ENCODE measurements around the gene BCAR1. TPM values are rescaled to one million over a fixed set of nuclear protein-coding genes. Genes with fewer than 3 reads are reported as not detected.

Gene BCAR1
- polyA plus RNA-seq, 1 donor from 2014 or later: 39.1 TPM

DNA sequence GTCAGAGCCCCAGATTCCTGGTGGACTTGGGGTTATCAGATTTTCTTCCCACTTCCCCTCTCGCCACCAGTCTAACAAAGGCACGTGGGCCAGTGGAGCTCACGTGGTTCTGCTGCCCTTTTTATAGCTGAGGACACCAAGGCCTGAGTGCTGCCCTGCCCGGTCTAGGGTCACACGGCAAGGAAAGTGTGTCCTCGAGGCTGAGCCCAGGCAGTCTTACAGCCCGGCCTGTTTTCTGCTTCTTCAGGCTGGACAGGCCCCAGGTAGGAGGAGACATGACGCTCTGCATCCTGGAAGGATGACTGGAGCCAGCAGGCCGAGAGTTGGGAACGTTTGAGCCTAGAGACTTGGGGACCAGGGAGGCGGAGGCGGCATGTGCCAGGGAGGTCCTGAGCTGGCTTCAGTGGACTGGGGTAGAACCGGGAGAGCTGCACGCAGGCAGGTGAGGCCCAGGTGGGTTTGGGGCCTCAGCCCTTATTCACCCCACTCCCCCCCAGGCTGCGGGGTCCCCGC is 29.1 kb downstream of the BCAR1 start:
- Histone ChIP-seq H3F3A (ENCODE audit: insufficient read depth, low read length, poor library complexity, severe bottlenecking) (no peaks in the 10 kb centered on the region), H3K9ac (ENCODE audit: low read length) (no peak overlapping the region), H4K20me1 (ENCODE audit: insufficient read depth) (no peaks in the 10 kb centered on the region), H3K9me3 (ENCODE audit: low read length) (no peaks in the 10 kb centered on the region), H3K27me3 (ENCODE audit: insufficient read depth, low read depth, low read length) (no peaks in the 10 kb centered on the region), H3K36me3 (ENCODE audit: insufficient read depth, low read length) (no peaks in the 10 kb centered on the region), H3K9me2 (ENCODE audit: insufficient read depth, low read length) (no peaks in the 10 kb centered on the region), H3K79me2 (replicated peaks; ENCODE audit: insufficient read depth, low read length) (no peaks in the 10 kb centered on the region), H3K4me3 (ENCODE audit: low read length) (no peak overlapping the region), H2AFZ (ENCODE audit: low read depth, low read length) (no peak overlapping the region), H3K4me2 (ENCODE audit: low read length) (no peak overlapping the region), H3K27ac (ENCODE audit: low read length) (no peak overlapping the region)
- TF ChIP-seq EP300 (conservative IDR thresholded peaks at IDR 0.05; ENCODE audit: poor library complexity, severe bottlenecking) (no peak), TAF1 (IDR thresholded peaks at IDR 0.05; ENCODE audit: low read depth) (no peak), MXI1 (conservative IDR thresholded peaks at IDR 0.05; ENCODE audit: poor library complexity, severe bottlenecking) (no peak)

DNA sequence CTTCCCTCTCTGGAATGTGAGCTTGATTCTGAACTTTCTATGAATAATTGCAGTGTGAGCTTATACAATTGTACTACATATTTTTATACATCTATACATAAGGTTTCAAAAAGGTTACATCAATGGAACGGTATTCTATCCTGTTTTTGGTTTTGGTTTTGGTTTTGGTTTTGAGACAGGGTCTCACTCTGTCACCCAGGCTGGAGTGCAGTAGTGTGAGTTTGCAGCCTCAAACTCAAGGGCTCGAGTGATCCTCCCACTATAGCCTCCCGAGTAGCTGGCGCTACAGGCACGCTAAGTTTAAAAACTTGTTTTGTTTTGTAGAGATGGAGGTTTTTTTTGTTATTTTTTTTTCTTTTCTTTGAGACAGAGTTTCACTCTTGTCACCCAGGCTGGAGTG is 31.6 kb downstream of the BCAR1 start:
- H3K27ac ChIP-seq (ENCODE audit: low read length): no peak overlapping the region
- H2AFZ ChIP-seq (ENCODE audit: low read depth, low read length): no peak overlapping the region
- H3K9me3 ChIP-seq (ENCODE audit: low read length): no peaks in the 10 kb centered on the region
- H3K9ac ChIP-seq (ENCODE audit: low read length): no peak overlapping the region
- no peaks in the 10 kb centered on the region for H4K20me1 ChIP-seq (ENCODE audit: insufficient read depth)
- TF ChIP-seq SMC3 (conservative IDR thresholded peaks at IDR 0.05; ENCODE audit: poor library complexity) (no peak), TAF1 (IDR thresholded peaks at IDR 0.05; ENCODE audit: low read depth) (no peak), EZH2 (IDR thresholded peaks at IDR 0.05; ENCODE audit: borderline replicate concordance, insufficient read depth, low read length, poor library complexity, severe bottlenecking) (no peak), RAD21 (conservative IDR thresholded peaks at IDR 0.05) (no peak), MXI1 (conservative IDR thresholded peaks at IDR 0.05; ENCODE audit: poor library complexity, severe bottlenecking) (no peak), POLR2AphosphoS5 (IDR thresholded peaks at IDR 0.05) (no peak), EP300 (conservative IDR thresholded peaks at IDR 0.05; ENCODE audit: poor library complexity, severe bottlenecking) (no peak)
- TF ChIP-seq, protein P1, sequence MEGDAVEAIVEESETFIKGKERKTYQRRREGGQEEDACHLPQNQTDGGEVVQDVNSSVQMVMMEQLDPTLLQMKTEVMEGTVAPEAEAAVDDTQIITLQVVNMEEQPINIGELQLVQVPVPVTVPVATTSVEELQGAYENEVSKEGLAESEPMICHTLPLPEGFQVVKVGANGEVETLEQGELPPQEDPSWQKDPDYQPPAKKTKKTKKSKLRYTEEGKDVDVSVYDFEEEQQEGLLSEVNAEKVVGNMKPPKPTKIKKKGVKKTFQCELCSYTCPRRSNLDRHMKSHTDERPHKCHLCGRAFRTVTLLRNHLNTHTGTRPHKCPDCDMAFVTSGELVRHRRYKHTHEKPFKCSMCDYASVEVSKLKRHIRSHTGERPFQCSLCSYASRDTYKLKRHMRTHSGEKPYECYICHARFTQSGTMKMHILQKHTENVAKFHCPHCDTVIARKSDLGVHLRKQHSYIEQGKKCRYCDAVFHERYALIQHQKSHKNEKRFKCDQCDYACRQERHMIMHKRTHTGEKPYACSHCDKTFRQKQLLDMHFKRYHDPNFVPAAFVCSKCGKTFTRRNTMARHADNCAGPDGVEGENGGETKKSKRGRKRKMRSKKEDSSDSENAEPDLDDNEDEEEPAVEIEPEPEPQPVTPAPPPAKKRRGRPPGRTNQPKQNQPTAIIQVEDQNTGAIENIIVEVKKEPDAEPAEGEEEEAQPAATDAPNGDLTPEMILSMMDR (IDR thresholded peaks at IDR 0.05; ENCODE audit: poor library complexity, severe bottlenecking): no peak
- TF ChIP-seq, protein P2, sequence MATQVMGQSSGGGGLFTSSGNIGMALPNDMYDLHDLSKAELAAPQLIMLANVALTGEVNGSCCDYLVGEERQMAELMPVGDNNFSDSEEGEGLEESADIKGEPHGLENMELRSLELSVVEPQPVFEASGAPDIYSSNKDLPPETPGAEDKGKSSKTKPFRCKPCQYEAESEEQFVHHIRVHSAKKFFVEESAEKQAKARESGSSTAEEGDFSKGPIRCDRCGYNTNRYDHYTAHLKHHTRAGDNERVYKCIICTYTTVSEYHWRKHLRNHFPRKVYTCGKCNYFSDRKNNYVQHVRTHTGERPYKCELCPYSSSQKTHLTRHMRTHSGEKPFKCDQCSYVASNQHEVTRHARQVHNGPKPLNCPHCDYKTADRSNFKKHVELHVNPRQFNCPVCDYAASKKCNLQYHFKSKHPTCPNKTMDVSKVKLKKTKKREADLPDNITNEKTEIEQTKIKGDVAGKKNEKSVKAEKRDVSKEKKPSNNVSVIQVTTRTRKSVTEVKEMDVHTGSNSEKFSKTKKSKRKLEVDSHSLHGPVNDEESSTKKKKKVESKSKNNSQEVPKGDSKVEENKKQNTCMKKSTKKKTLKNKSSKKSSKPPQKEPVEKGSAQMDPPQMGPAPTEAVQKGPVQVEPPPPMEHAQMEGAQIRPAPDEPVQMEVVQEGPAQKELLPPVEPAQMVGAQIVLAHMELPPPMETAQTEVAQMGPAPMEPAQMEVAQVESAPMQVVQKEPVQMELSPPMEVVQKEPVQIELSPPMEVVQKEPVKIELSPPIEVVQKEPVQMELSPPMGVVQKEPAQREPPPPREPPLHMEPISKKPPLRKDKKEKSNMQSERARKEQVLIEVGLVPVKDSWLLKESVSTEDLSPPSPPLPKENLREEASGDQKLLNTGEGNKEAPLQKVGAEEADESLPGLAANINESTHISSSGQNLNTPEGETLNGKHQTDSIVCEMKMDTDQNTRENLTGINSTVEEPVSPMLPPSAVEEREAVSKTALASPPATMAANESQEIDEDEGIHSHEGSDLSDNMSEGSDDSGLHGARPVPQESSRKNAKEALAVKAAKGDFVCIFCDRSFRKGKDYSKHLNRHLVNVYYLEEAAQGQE (IDR thresholded peaks at IDR 0.05; ENCODE audit: borderline replicate concordance): no peak
- no peaks in the 10 kb centered on the region for H3K36me3 ChIP-seq (ENCODE audit: insufficient read depth, low read length)
- H3K9me2 ChIP-seq (ENCODE audit: insufficient read depth, low read length): no peaks in the 10 kb centered on the region
- no peaks in the 10 kb centered on the region for H3F3A ChIP-seq (ENCODE audit: insufficient read depth, low read length, poor library complexity, severe bottlenecking)
- no peaks in the 10 kb centered on the region for H3K27me3 ChIP-seq (ENCODE audit: insufficient read depth, low read depth, low read length)
- H3K4me2 ChIP-seq (ENCODE audit: low read length): no peak overlapping the region
- no peak overlapping the region for H3K4me3 ChIP-seq (ENCODE audit: low read length)
- H3K79me2 ChIP-seq (replicated peaks; ENCODE audit: insufficient read depth, low read length): no peaks in the 10 kb centered on the region

Measured in neural cell (in vitro differentiated cells).